Limb (tissue), 2 donors: ENCODE measurements around the gene C15orf39.
"Not testable (repeated sequence)": the region's sequence is repeated elsewhere in the genome, so short reads cannot be mapped to it uniquely, and the experiment has no call there.

Source experiments
- DNase-seq, 2 donors: peaks; one replicate each; pipeline ENCODE4 v3.0.0-alpha.2; 2016; ENCODE audit errors: extremely low spot score in 2 of 2

C15orf39 gene

DNA sequence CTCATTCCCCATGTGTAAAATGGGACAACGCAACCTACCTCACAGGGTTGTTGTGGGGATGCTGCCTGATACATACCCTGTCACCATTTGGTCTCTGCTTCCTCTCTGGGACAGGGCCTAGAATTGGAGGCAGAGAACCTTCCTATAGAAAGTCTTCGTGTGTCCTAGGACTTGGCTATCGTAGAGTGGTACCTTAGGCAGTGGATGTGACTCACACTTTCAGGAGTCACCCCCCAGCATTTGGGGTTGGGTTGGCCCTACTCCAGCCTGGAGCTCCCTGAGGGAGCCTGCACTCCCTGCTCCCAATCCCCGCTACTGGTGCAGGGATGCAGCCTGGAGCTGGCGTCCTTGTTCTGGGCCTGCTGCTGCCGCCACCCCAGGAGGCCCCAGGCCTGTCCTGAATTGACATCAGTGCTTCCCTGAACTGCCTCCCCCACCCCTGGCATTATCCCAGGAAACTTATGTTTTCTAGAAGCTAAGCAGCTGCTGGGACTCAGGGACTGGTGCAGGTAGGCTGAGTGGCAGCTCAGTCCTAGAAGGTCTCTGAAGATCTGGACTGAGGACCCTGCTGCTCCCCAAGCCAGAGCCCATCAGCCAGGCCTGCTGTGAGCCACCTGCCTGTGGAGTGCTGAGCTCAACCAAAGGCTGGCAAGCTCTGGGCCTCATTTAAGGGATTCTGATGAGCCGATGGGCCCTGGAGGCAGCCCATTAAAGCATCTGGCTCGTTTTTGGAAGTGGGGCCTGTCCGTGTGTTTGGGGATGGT, 9.9 kb downstream of the C15orf39 start:
- DNase-seq: no peak

DNA sequence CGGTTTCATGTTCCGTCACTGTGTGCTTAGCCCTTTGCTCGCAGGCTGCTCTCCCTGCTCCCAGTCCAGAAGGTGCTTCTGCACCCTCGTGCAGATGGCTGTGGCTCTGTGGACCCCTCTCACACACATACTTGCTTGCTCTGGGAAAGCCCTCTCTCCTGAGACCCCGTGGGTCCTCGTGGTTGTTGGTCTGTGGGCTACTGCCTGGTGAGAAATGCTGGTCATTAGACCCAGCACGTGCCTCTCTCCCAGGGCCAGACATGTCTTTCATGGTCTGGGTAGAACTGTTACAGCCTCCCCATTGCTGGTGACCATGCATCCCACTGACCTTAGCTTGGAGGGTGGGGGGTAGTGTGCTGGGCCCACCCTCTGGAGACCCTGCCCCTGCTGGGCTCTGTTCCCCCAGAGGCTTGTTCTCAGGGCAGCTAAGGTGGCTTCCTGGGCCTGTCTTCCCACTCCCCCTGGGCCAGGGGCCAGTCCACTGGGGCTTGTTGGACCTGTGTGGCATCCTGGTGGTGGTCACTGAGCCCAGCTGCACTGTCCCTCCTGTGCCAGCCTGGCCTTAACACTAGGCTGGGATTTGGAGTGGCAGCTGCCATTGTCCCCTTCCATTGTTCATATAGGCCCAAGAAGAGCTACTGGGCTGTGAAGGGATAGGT, 10.6 kb downstream of the C15orf39 start:
- DNase-seq: no peak

DNA sequence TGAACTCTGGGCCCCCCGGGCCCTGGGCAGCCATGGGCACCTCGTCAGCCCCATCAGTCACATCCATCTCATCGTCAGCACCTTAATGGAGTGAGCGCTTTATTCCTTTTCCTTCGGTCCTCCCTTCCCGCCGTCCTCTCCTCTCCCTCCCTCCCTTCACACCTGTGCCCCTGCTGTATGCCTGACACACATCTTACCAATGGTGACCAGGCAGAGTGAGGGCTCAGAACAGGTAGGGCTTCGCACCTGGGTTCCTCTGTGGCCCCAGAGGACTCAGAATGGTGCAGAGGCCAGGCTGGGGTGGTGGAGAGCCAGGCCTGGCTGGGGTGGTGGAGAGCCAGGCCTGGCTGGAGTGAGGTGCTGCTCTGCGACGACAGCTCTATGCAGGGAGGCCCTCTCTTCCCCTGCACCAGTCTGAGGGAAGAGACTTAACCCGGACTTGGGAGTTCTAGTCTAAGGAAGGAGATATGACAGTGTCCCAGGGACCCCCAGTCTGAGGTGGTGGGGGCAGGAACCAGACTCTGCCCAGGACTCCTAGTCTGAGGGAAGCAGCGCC, 11.6 kb downstream of the C15orf39 start:
- DNase-seq: no peak

DNA sequence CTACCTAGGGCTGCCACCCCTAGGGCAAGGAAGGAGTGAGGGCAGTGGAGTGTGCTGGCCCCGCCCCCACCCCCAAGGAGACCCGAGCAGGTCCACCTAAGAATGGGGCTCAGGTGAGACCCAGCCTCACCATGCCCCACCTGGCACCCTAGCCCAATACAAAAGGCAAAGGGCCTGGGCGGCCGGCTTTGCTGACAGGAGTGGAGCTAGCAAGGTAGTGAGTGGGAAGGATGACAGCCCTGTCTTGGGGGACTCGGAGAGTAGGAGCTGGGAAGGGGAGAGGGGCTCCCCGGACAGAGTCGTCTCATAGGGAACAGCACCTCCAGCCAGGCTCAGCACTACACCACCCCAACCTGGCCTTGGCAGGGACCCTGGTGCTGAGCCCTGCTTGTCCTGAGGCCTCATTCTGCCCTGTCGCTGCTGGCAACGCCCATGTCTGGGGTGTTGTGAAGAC, 12.1 kb downstream of the C15orf39 start:
- no peak for DNase-seq

DNA sequence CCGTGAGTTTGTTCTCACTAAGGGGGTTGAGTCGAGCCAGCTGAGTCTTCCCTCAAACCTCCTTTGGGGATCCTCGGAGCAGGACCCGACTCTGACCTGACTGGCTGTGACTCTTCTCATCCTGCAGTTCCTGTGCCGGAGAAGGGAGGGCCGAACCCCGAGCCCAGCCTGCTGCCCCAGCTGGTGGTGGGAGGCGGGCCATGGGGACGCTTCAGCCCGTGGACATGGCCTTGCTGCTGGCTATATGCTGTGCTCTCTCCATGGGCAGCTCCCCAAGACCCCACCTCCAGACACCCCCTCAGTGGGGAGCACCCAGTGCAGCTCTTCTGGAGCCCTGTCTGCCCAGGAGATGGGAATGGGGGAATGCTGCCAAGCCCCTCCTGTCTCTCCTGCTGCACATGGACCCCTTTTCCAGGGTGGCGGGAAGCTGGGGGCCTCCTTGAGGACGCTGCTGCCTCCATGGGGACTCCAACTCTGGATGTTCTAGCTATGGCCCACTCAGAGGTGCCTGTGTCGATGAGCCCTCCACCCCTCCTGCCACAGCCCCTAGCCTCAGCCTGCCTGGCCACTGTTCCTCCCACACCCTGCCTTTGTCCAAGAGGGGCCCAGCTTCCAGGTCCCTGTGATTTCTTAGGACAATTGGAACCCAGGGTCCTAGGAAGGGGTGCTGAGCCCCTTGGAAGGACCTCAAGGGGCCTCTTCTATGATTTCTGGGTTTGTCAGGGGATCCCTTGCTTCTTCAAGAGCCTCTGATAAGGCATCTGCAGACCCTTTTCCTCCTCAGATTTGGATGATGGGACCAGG, 12.8 kb downstream of the C15orf39 start:
- DNase-seq: no peak

DNA sequence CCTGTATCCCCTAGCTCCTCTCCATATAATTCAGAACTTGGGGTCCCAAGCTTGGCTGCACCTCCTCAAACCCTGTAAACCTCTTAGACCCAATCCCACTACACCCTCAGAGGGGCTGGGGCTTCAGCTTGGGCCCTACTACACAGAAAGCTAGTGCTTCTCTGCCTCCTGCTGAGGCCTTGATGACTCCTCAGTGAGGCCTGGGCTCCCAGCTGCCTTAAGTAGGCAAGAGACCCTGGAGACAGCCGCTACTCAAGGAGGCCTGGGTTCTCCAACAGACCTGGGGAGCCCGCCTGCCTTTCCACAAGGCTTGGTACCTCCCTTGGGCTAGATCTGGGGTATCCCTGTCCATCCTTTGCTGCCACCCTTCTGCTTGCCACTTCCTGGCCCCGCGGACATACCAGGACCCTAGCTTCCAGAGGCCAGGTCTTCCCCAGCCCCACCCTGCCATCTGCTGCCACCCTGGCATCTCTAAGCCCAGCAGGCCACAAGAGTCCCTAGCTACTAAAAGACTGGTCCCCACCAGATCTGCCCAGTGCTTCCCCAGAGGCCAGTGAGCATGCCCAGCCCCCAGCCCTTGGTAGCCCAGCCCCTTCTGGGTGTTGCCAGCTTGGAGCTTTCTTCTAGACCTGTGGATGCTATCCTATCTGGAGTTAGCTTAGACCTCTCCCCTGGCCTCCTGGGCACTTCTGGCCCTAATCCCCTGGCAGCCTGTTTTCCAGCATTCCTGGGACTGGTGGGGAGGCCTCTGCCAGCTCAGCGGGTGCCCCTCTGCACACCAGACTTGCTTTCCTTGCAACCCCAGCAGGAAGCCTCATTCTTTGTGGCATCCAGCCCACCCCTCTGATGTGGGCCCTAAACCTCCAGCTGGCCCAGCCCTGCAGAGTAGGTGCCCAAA, 13.7 kb downstream of the C15orf39 start:
- DNase-seq: no peak

DNA sequence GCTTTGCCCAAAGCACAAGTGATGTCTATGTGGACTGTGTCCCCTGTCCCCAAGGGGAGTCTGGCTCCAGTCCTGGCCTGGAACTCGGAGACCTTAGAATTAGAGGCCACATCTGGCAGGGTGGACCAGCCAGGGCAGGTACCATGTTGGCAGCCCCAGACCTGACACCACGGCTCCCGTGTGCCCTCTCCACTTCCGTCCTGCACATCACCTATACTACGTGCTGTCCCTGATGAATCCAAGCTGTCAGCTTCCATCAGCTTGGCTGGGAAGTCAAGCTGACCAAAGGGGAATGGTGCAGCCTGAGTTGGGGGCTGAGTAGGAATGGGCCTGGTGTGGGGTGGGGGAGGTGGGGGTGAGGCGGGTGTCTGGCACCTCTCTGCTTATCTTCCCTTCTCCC, 15.3 kb downstream of the C15orf39 start:
- no peak for DNase-seq

DNA sequence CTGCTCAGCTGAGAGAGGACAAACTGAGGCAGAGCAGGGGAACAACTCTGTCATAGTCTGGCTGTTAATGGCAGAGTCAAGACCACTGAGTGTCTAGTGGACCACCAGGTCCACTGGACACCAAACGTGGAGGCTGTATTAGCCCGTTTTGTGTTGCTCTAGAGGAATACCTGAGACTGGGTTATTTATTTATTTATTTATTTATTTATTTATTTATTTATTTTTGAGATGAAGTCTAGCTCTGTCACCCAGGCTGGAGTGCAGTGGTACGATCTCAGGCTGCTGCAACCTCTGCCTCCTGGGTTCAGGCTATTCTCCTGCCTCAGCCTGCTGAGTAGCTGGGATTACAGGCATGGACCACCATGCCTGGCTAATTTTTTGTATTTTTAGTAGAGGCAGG, 15.9 kb downstream of the C15orf39 start:
- DNase-seq: not testable (repeated sequence)

DNA sequence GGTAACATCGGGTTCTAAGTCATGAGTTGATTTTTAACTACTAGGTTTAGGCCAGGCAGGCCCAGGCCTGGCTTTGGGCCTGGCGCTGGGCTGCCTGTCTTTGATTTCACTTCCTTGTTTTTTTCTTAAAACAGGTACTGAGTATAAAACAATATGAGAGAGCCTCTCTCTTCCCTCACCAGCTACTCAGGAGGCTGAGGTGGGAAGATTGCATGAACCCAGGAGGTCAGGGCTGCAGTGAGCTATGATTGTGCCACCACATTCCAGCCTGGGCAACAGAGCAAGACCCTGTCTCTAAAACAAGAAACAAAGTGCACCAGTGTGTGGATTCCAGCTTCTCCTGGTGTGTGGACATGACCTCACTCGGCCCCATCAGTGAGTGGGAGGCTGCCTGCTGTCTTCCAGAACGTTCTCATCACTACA, 17.8 kb downstream of the C15orf39 start:
- DNase-seq: not testable (repeated sequence)

DNA sequence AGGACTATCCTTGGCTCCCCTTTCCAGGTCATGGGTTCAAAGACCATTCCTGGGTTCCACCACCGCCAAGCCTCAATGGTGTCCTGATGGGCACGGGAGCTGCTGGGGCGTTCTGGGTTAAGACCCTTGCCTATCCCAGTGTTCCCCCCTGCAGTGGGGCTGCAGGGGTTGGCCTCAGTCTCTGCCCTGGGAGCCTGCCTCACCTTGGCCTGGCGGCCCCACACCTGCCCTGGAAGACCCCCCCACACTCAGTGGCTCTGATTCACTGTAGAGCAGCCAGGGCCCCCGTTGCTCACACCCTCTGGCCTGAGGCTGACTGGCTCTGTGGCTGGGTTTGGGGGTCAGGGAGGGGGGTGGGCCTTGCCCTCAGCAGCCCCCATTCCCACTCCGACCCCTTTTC, 22.0 kb downstream of the C15orf39 start:
- no peak for DNase-seq

DNA sequence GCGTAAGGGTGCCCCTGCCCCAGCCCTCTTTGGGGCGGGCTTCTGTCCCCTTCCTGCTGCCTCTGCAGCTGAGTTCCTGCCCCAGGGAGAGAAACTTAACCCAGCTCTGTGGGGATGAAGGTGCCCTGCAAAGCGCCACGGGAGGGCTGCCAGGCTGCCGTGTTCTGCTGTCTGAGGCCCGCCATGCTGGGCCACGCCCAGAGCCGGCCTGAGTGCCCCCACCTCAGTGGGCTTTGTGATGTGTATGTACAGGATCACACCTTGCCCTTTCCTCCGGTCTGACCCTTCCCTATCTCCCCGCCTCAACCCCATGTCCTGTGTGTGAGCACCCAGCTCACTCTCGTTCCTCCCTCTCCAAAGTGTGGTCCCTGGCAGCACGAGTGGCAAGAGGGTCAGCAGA, 22.6 kb downstream of the C15orf39 start:
- no peak for DNase-seq

DNA sequence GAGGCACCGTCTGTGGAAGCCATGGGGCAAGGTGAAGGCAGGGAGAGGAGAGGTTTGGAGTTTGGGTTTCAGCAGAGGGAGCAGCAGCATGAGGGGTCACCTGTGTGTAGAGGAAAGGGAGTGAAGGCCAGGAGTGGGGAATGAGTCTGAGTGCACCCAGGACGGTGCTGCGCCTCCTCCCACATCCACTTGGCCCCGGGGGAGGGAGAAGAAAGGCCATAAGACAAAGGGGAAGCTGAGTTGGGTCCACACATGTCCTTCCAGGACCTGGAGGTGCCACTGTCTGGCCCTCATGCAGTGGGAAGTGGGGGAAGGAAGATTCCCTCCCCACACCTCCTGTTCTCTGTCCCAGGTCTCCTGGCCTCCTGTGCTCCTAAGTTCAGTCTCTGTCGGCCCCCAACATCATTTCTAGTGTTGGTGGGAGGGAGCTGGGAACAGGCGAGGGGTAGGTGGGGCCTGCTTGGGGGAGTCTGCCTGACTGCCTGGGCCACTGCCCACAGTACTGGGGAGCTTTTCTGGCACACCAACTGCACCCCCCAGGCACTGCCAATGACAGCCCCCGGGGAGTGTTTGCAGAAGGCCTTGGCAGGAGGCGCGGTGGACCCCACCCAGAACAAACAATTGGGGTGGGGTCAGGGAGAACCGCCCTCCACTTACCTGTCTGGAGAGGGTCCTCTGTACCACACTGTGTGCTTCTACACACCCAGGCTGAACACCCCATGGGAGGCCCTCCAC, 23.6 kb downstream of the C15orf39 start:
- DNase-seq: not testable (repeated sequence)

DNA sequence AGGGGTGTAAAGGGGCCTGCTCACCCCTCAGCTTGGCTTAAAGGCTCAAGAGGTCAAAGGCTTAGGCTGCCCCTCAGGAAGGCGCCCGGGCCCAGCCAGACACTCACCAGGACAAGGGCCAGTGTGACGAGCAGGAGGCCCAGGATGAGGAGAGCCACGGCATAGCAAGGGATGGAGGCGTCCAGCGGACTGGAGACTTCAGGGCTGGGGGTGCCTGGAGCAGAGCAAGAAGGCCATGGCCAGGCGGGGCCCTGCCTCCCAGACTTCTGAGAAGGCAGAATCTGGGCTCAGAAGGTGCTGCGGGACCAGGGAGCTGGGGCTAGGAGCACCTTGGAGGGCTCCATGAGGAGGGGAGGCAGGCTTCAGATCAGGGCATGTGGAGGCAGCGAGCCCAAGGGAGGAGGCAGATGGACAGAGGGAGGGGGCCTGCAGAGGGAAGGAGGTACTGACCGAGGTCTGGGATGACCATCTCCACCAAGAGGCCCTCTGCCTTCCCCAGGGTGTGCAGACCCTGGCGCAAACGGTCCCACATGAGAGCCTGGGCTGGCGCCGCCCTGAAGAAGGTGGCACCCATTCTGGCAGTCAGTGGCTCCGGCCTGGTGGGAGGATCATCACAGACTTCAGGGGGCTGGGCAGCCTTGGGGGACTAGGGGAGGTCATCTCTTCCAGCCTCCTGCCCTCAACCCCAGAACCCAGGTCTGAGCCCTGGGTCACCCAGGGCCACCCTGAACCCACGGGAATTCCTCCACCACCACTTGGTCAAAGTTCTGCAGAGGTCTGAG, 24.5 kb downstream of the C15orf39 start:
- no peak for DNase-seq

DNA sequence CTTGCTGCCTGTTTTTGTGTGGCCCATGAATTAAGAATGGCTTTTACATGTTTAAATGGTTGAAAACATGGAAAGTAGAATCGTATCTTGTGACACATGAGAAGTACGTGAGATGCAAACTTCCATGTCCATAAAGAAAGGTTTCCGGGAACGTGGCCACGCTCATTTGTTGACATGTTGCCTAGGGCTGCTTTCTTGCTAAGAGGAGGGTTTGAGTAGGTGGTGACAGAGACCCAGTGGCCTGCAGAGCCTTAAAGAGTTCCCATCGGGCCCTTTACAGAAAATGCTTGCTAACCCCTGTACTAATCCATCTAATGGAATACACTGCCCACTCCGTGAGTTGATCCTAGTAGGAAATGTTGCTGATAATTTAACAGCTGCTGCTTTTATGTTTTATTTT, 25.4 kb downstream of the C15orf39 start:
- not testable (repeated sequence) for DNase-seq

DNA sequence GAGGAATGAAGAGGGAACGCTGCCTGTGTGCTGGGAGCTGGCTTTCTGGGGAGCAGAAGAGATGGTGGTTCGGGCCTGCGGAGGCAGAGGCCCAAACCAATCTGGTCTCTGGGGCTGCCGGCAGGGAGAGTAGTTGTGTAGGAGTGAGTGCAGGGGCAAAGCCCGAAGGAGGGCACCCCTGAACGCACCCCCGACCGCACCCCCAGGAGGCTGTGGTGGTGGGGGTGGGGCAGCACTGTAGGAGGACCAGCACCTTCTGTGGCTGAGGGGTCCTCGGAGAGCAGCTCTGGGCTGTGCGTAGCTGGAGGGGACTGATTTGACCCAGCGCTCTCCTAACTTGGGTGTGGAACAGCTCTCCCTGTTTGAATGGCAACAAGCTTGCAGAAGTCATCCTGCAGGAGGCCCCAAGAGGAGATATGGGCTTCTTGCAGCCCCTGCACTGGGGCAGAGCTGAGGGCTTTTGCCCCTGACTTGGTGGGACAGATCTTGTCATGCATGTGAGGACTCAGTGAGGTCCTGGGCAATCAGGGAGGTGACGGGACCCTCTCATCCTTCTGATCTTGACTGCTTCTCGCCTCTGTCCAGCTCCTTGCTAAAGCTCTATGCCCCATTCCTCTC, 26.1 kb downstream of the C15orf39 start:
- DNase-seq: no peak

DNA sequence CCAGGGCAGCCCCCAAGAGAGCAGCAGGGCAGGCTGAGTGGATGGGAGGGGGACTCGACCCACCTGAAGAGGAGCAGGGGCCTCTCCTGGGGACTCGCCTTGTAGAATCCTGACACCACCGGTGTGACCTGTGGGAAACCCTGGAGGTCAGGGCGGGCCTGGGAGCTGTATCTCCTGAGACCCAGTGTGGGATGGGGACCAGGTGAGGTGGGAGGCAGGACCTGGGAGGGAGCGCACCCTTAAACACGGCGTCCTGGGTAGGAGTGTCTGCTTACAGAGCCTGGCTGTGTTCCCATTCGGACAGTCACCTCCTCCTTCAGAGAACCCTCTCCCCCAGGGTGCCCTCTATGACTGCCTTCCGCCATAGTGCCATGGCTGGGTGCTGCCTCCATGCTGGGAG, 27.1 kb downstream of the C15orf39 start:
- DNase-seq: no peak

DNA sequence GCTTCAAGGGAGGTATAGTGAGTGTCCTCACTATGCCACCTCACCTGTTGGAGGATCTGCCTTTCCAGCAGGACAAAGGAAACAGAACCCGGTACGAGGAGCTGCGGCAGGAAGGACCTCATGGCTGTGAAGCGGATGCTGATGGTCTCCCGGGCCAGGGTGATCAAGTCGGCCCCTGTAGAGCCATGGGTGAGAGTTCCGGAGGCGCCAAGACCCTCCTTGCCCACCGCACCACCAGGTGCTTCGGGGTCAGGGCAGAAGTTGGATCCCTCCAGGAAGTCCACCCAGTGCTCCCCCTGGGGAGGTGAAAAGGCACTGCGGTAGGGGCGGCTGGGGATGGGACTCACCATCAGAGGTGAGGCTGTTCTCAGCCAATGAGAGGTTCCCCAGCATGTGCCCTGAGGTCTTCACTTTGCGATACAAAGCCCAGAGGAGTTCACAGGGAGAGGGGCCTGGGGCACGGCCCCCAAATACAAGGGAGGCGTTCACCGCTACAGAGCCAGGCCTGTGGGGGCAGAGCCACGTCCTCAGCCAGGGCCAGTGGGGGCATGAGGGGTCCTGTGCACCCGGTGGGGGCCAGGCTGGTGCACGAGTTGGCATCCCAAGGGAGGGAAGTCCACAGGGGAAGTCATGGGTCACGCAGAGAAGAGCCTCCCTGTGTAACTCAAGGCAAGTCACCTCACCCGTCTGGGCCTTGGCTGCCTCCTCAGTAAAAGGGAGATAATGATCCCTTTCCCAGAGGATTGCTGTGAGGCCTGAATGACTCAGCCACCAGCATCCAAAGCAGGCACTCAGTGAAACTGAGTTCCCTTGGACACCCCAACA, 27.7 kb downstream of the C15orf39 start:
- no peak for DNase-seq

DNA sequence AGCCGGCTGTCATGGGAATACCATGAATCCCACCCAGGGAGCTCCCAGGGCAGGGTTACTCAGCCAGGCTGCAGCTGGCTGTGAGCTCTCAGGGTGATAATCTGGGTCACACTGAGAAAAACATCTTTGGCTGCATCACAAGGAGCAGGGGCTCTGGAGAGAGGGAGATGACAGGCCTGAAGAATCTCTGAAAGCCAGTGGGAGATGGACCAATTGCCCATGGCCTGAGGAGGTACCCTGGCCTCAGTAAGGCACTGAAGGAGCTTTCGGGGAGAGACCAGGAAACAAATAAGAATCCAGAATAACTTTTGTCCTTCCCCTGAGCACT, 28.3 kb downstream of the C15orf39 start:
- DNase-seq: no peak
